Fibroblast of villous mesenchyme (primary cell): ENCODE results near the gene NDUFS6. TPM values are rescaled to one million over a fixed set of nuclear protein-coding genes. Genes with fewer than 3 reads are reported as not detected.

ENCODE experiments used
- DNase-seq: peaks from one replicate; pipeline ENCODE4 v3.0.0-alpha.2; 2010; ENCODE audit warnings: low read depth
- H3K4me3 ChIP-seq: 2 replicates; pipeline ENCODE4 v1.5.1; 2011; ENCODE audit warnings: low read depth, mild to moderate bottlenecking, low read length
- CTCF ChIP-seq: IDR thresholded peaks from 2 replicates; pipeline ENCODE4 v1.5.1; 2012; ENCODE audit warnings: low read depth, mild to moderate bottlenecking, low read length; ENCODE audit not compliant: insufficient read depth
- total RNA-seq: library from RNA; depleted of rRNA; stranded (reverse); fragments of >200 nt; gene quantifications from 2 replicates; pipeline ENCODE4 v1.2.3, GENCODE V29; 2012

Gene NDUFS6
- total RNA-seq, 1 donor: 22.9 TPM

- no peak for DNase-seq
- TF ChIP-seq CTCF: no peak
- no peak overlapping the region for H3K4me3 ChIP-seq
Measured at GRCh38 chr5:1755321-1755949, 45.8 kb upstream of the NDUFS6 start.

GRCh38 chr5:1756481-1756880, 44.7 kb upstream of the NDUFS6 start:
- no peak for DNase-seq
- no peak overlapping the region for H3K4me3 ChIP-seq
- no peak for TF ChIP-seq CTCF

GRCh38 chr5:1757511-1757910, 43.7 kb upstream of the NDUFS6 start:
- TF ChIP-seq CTCF: no peak
- H3K4me3 ChIP-seq: no peak overlapping the region
- DNase-seq: no peak

GRCh38 chr5:1758574-1758973, 42.6 kb upstream of the NDUFS6 start:
- DNase-seq: no peak
- TF ChIP-seq CTCF: no peak
- H3K4me3 ChIP-seq: no peak overlapping the region

- DNase-seq: no peak
- H3K4me3 ChIP-seq: no peak overlapping the region
- TF ChIP-seq CTCF: no peak
Measured at GRCh38 chr5:1759378-1759970, 41.7 kb upstream of the NDUFS6 start.

- no peak for TF ChIP-seq CTCF
- DNase-seq: no peak
- H3K4me3 ChIP-seq: no peak overlapping the region
Measured at GRCh38 chr5:1760231-1760630, 41.0 kb upstream of the NDUFS6 start.
